NT2/D1 (cell line): ENCODE measurements around the gene PPIB.

Experiments used
- SUZ12 ChIP-seq: IDR thresholded peaks from 2 replicates; pipeline ENCODE4 v1.6.1; 2011; ENCODE audit not compliant: insufficient read length, insufficient read depth; ENCODE audit errors: extremely low read depth
- YY1 ChIP-seq: IDR thresholded peaks from 2 replicates; pipeline ENCODE4 v1.6.1; 2011; ENCODE audit not compliant: insufficient read length, insufficient read depth
- ZNF274 ChIP-seq: IDR thresholded peaks from 2 replicates; pipeline ENCODE4 v1.6.1; 2011; ENCODE audit warnings: mild to moderate bottlenecking, low read depth, low read length

DNA sequence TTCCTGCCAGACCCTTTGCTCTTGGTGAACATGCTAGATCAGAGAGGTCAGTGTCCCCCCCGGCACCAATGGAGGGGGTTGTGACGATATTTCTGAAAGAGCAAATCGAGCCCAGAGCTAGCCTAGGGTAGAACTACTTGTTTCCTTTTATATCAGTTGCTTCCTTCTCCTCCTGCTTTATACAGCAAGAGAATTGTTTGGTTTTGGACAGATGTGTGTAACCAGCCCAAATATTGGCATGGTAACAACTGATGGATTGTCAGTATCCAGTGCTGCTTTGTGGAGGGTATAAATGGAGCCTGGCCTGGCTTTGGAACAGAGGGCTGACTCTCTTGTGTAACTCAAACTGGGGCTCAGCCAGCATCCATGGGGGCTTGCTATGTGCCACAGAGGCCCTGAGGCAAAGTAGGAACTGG, 39.9 kb downstream of the PPIB start:
- TF ChIP-seq ZNF274 (no peak), YY1 (no peak), SUZ12 (no peak)
